GM18861 (cell line): ENCODE results near the gene SLC25A21.
"Not testable (repeated sequence)": the region's sequence is repeated elsewhere in the genome, so short reads cannot be mapped to it uniquely, and the experiment has no call there.

Source experiments
- ATAC-seq: cut with Tn5 transposase; IDR thresholded peaks from one replicate; pipeline ENCODE4 v1.9.1; 2021; ENCODE audit not compliant: unreplicated experiment

The SLC25A21 gene

DNA sequence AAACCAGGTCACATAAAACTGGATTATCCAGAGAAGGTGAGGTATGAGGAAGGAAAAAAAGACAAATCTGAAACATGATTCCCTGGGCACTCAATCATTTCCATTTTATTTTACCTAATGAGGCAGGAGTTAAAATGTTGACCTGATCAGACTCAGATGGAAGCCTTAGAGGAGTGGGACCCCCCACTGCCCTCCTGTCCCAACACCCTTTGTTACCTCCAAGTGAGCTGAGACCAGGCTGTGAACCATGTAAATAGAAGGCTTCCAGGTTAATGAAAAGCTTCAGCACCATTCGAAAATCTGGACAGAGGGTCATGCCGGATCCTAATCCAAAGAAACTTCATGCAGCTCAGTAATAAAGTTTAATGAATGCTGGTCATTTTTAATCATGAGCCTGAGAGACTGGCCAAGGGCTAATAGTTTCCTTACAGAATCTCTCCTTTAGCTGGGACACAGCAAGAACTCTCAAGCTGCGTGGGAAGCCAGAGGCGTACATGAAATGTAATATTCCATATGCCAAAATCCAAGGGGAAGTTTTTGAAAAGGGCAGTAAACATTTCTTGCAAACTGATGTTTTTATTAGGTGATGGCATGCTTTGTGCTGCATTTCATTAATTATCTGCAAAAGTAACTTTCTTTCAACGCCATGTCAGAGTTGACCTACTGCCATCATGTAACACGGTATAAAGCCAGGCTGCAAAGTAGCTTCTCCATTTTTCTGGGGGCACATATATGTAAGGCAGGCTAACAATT, 327.8 kb downstream of the SLC25A21 start:
- no peak for ATAC-seq

DNA sequence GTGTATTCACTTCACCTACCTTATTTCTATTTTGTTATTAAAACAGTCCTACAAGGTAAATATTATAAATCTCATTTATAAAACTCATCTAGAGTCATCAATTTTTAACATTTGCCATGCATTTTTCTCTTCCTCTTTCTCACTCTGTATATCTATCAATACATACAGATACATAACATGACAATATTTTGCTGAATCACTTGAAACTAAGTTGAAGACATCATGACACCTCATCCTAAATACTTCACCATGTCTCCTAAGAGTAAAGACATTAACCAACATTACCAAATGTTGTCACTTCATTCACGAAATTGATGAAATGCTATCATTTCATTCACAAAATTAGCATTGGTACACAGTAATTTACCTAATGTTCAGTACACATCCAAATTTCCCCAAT, 329.0 kb downstream of the SLC25A21 start:
- no peak for ATAC-seq

DNA sequence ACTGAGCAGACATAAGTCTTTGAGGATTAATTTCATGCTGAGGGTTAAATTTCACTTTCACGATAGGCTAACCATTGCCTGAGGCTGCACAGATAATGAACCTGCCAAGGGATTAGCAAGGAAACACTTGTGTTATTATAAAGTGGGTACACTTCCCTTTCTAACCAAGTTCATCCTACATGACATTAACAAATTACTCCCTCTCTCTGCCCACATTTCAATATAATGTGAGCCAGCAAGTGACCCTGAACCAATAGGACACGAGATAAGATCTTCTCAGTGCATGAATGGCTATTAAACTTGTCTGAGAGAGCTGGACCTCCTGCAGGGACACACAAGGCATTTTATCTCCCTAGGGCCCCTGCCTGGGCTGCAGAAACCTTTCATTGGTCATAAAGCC, 337.3 kb downstream of the SLC25A21 start:
- no peak for ATAC-seq

DNA sequence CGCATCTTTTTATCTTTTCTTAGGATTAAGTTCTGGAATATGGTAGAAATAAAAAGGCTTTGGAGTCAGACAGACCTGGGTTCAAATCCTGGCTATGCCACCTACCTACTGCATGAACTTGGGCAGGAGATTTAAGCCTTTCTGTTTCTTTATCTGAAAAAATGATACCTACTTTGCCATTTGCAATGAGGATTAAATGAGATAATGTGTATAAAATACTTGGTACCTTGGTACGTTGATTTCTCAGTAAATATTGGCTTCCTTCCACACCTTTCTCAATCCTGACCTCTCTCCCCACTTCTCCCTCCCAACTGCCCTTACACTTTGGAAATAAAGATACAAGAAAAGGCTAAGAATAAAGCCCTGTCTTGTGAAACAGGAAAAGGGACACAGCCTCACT, 338.1 kb downstream of the SLC25A21 start:
- no peak for ATAC-seq

DNA sequence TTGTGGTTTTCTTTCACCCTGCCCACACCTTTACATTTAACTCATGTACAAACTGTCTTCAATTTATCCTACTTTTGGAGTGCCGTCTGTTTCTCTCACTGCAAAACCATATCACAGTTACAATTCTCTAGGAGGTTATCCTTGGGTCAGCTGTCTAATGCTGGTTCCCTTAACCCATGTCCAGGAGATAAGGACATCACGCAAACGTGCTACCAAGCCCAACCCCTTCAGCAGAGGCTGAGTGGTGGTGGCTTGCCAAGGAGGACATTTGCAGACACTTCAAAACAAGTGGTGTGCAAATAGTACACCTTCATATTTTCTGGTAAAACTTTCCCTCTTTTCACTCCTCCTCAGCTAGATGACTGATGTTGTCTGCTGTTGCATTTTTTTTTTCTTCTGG, 342.9 kb downstream of the SLC25A21 start:
- ATAC-seq: no peak

DNA sequence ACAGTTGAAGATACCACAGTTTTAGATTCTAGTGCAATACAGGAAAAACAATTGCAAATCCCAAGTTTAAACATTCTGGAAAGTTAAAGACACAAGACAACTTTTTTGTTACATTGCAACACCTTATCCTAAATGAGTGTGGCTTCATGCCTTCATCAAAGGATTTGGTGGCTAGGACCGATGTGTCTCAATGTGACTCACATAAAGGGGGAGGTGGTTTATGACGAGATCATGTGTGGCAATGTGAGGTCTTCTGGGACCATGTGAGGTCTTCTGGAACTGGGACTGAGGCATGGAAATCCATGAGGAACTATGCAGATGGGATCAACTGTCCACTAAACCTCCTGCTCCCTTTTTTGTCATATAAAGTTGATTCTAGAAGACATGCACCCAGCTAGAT, 344.5 kb downstream of the SLC25A21 start:
- ATAC-seq: no peak

DNA sequence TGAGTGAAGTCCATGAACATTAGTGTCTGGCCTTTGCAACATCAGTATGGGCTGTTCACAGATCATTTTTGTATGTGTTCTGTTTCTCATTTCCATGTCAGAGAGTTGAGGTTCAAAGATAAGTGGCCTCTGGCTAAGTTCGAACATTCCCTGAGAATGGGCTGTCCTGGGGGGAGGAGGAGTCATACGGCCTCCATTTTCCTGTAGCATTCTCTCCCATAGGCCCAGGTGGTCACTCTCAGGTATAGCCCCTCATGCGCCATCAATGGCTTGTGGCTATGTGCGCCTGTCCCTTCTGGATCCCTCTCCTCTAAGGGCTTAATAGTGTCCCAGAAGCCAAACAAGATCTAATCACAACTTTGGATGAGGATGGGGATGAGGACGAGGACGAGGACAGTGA, 345.8 kb downstream of the SLC25A21 start:
- ATAC-seq: no peak

DNA sequence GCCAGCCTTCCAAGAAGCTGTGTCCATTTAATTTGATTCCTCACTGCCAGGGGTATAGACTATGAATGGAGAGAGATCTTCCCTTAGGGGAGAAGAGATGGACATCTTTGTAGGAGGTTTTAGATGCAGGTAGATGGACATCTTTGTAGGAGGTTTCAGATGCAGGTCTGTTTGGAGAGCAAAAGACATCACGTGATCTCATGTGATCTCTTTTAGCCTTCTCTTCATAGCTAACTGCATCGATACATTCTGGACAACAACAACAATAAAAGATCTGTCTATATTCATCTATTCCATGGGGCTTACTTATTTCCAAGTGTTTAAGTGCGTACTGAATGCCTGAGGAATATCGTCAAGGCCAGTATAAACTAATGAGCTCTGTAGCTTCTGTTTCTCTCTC, 347.6 kb downstream of the SLC25A21 start:
- ATAC-seq: no peak

DNA sequence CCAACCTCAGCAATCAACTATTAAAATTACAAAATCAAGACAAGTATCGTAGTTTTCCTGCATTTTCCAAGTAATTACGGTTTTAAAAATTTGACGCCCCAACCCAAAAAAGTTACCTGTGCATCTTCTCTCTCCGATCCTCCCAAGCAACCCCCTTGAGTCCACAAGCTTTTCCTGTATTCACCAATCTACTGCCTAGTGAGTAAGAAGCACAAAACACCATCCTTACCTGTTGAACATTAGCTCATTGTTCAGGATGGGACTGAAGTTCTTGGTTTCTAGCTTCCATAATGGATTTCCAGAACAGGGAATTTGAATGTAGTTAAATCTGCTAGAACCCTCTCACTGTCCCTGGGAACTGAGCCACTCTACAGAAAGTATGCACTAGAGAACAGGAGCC, 348.8 kb downstream of the SLC25A21 start:
- ATAC-seq: no peak

DNA sequence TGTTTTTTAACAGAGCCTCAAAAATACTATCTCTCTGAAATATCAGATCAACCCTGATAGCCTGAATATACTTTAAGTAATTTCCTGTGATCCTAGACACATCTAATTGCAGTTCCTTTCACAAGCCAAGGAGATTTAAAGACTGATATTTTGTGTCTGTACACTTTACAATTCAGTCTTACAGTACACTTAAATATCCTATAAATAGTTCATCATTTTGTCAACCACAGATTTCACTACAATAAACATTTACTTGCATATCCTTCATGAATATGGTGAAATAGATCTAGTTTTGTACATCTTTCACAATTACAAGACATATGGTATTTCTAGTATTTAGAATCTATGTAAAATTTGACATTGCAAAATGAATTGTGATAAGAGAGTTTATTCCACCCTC, 349.7 kb downstream of the SLC25A21 start:
- ATAC-seq: no peak

DNA sequence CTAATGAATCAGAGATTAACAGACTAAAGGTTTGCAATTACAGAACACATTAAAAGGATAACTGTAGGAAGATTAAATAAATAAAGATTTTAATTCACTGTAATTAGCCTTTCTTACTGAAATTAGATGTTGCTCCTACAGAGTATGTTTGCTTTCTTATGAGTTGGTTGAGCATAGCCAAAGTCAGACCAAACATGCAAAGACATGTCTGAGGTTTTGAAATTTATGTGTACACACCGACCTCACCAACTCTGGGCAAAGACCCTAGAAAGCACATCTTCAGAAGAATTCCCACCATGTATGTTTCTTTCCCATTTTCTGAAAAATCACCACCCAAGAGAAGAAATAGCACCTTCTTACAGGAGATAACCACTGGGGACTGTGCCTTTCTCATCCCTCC, 351.5 kb downstream of the SLC25A21 start:
- no peak for ATAC-seq

DNA sequence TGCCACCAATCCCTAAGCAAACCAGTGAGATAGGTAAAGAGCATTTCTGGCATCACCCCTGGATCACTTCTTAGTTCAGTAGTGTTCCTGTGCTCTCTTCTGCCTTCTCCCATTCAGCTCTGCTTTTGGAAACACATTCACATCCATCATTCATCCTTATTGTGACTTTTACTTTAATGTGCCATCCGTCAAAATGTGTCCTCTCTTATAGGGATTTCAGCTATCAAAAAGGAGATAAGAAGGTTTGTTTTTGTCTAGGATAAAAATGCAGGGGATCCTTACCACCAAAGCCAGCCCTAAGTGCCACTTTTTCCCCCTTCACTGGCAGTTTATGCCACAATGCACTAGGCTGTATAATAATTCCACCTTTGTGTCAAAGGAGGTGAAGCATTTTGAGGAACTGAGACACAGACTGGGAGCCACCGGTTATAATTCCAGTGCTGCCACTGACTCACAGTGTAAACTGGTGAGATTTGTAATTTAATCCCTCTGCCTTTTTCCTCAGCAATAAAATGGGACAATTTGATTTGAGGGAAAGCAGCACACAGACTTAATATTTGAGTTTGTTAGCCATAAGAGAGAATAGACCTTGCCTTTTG, 352.2 kb downstream of the SLC25A21 start:
- ATAC-seq: no peak

DNA sequence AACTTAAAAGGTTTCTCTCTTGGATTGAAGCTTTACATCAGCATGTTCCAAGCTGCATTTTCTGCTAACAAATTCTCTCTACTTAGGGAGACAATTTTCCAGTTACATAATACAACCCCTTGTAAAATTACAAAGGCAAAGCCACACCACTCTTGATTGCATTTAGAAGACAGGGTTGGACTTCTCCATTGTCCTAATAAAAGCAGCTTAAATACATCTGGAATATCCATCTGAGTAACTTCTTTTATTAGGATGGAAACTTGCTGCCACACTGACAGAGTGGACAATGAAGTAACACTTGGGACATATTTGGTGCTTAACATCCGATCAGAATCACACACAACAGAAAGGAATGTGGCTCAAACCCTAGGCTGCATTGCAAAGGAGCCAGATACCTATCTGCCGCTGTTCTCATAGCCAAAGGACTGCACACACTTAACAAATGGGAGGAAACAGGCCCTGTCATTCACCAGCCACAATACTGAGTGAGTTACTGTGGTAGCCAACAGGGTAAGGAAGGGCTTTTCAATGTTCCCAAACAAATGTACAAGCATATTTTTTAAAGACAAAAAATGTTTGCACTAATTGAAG, 353.5 kb downstream of the SLC25A21 start:
- no peak for ATAC-seq

DNA sequence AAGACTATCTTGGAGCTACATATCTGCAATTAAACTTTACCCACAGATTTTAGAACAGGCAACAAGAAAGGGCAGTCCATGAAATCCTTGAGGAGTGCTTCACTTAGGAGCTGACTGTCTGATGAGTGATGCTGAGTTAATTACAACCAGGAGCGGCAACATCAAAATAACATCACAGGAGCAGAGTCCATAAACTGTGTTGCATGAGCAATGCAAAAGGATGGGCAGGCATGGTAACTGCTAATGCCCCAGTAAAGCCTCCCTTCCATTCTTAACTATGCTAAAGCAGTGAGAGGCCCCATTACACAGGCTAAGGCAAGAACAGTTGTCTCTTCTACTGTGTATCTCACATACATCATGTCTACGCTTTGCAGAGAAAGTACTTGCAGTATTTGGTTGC, 354.2 kb downstream of the SLC25A21 start:
- ATAC-seq: no peak

DNA sequence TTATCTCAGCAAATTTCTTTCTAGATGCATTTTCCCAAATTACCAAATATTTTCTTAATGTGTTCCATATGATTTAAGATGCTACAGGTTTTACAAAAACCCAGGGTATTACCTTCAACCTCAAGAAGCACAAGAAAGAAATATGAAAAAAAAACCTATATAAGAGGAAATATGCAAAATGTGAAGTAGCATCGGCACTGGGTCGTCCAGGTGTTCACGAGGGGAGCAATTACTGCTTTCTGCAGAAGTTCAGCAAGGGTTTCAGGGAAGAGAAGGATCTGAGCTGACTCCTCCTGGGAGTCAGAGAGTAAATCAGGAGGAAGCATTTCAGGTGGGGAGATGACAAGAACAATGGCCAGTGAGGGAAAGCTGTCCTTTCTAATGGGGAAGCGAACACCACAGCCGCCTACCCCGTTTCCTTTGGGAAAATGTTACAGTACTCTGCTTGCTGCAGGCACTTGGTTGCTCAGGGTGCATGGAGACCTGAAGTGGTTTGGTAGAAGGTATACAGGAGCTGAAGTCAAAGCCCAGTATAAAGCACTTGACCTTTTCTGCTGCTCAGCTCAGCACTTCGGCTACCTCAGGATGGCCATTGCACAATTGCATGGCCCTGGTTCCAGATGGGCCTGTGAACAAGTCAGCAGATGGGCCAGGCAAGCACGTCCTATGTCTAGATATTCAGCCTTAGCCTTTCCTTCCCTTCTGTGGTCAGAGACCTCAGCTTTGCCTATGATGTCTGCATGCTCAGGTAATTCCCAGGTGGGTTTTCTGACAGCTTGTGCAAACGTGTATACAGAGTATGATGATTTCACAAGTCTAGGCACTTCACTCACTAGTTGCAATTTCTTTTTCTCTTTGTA, 355.1 kb downstream of the SLC25A21 start:
- ATAC-seq: no peak

DNA sequence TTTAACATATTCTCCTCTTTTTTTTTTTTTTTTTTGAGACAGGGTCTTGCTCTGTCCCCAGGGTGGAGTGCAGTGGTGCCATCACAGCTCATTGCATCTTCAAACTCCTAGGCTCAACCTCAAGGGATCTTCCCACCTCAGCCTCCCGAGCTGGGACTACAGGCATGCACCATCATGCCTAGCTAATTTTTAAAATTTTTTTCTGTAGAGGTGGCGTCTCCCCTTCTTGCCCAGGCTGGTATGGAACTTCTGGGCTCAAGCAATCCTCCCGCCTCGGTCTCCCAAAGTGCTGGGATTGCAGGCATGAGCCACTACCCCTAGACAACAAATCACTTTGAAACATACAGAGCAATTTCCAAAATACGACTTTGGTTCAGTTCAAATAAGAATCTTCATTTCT, 355.9 kb downstream of the SLC25A21 start:
- no peak for ATAC-seq

DNA sequence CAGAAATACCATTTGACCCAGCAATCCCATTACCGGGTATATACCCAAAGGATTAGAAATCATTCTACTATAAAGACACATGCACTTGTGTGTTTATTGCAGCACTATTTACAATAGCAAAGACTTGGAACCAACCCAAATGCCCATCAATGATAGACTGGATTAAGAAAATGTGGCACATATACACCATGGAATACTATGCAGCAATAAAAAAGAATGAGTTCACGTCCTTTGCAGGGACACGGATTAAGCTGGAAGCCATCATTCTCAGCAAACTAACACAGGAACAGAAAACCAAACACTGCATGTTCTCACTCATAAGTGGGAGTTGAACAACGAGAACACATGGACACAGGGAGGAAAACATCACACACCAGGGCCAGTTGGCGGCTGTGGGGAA, 357.6 kb downstream of the SLC25A21 start:
- ATAC-seq: not testable (repeated sequence)

DNA sequence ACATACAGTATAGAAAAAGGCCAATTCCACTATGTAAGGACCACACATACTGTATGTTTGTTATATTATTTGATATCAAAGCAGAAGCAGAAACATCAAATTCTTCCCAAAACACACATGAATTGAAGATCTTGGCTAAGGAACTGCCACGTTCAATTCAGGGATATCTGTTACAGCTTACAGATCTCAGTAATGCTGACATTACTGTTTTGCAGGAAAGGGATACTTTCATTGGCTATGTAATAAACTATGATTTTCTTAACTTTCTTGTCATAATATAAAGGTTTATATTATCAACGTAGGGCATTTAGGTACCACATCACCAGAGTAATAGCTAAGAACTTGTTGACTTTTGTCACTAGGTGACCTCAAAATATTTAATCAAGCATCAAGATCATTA, 362.2 kb downstream of the SLC25A21 start:
- ATAC-seq: no peak

DNA sequence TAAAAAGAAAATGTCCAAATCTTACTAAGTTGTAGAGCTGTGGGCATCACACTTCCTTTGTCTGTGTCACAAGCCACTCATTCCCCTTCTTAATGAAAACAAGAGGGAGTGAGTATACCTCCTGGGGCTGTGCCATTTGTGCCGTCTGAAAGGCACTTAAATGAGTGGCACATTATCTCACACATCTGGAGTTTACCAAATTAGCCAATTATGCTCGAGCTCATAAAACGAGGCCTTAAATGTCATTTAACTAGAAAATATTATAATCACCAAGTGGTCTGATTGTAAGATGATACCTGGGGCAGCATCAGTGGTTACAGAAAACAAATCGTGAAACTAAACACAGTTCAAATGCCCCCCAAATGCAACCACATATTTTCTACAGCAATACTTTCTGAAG, 364.7 kb downstream of the SLC25A21 start:
- ATAC-seq: no peak

DNA sequence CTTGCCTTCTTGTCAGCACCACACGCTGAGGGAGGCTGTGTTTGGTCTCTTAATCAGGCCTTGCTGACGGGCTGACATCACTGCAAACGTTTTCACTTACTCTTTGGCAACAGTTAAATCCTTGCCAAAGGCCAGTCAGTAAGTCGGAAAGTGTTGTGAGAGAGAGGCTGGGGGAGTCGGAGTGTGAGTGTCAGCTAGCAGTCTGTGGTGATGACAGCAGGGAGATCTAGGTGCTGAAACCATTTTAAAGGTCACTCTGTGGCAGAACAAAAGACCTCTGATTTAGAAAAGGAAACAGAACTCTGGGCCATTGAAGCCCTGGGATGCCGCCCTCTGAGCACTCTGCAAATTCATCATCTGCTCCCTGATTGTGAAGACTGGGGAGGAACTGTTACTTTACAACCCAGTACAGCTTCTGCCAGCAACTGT, 367.3 kb downstream of the SLC25A21 start:
- ATAC-seq: no peak

DNA sequence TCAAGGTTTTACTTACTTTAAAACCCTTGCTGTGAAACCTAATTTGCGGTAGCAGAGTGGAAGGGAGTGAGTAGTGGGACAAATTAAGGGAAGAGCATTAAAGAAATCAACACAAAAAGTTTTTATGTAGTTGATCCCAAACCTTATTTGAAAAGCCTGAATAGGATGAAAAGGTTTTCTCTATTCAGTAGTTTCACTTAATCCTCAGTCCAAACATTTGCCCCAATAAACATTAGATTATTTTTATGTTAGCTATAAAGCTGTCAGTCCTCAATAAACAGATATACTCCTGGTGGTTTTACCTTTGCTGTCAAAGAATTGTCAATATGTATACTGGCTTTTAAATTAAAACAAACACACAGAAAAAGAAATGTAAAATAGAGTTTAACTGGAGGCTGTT, 374.8 kb downstream of the SLC25A21 start:
- no peak for ATAC-seq

DNA sequence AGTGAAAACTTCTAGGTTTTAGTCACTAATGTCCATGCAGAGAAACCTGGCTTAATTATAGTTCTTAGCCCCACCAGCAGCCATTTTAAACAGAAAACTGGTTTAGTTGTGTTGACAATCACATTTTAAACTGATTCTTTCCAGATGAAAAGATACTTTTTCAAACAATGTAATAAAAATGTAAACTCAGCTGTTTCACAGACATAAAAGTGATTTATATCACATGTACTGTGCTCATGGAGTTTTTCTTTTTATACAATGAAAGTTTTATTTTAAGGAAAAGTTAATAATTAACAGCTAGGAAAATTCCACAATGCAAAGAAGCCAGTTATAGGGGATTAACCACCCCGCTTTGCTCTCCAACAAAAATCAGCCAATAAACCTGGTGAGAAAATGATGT, 381.0 kb downstream of the SLC25A21 start:
- no peak for ATAC-seq
